HG03342 (cell line): Measurements from ENCODE around the gene NPAT.

Experiments used
- ATAC-seq: cut with Tn5 transposase; IDR thresholded peaks from one replicate; pipeline ENCODE4 v1.9.1; 2021; ENCODE audit warnings: mild to moderate bottlenecking, moderate library complexity; ENCODE audit not compliant: unreplicated experiment

Gene NPAT

GRCh38 chr11:108222574-108223347, at the start of gene NPAT, which contains the start of gene ATM:
TSS of gene NPAT (minus strand) at chr11:108222638. CDS start at chr11:108222536, 102 bp downstream.
TSS of gene ATM (plus strand) at chr11:108223067. CDS start at chr11:108227625, 4,558 bp downstream.
- peak; percentile 76 for ATAC-seq

DNA sequence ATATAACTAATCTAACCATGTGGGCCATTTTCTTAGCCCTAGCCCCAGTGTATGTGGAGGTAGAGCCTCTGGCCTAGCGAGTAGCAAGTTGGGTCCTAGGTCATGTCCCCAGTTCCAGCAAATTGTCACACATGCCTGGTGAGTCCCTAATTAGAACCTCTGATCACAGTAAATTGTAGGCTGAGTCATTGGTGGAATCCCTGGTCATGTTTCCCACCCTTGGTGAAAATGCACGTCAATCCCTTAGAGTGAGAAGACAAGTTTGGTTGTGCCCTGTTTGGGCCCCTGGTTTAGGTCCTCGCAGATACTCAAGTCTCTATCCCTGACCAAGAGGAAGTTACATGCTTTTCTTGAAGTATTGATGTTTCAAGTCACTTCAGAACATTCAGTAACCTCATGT, 47.1 kb upstream of the NPAT start:
- ATAC-seq: no peak

GRCh38 chr11:108253176-108253575, 30.7 kb upstream of the NPAT start:
- ATAC-seq: no peak

DNA sequence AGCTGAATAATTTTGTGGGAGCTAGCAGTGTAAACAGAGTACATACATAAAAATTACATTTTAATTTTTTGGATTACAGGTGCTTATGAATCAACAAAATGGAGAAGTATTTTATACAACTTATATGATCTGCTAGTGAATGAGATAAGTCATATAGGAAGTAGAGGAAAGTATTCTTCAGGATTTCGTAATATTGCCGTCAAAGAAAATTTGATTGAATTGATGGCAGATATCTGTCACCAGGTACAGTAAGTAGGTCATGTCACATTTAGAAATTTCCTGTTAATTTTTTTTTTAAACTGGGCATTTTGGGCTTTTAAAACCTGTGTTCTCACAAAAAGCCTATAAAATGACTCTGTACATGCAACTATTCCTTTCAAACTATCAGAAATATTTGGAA, 24.4 kb upstream of the NPAT start:
- no peak for ATAC-seq

- ATAC-seq: no peak
Measured at GRCh38 chr11:108246308-108246707, 23.9 kb upstream of the NPAT start.

GRCh38 chr11:108242422-108242821, 20.0 kb upstream of the NPAT start:
- no peak for ATAC-seq

GRCh38 chr11:108241330-108242037, 19.0 kb upstream of the NPAT start:
- ATAC-seq: no peak

DNA sequence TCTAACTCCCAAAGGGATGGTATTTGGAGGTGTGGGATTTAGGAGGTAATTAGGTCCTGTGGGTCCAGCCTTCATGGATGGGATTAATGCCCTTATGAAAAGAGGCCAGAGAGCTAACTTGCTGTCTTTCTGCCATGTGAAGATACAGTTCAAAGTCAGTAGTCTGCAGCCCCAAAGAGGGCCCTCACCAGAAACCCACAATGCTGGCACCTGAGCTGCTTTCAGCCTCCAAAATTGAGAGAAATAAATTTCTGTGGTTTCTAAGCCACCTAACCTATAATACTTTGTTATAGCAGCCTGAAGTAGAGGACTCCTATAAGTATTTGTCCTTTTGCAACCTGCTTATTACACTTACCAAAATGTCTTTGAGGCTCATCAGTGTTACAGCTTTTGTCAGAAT, 16.6 kb upstream of the NPAT start:
- no peak for ATAC-seq

GRCh38 chr11:108237058-108237481, 14.6 kb upstream of the NPAT start:
- peak; percentile 53 for ATAC-seq

- no peak for ATAC-seq
Measured at GRCh38 chr11:108235633-108236032, 13.2 kb upstream of the NPAT start.

GRCh38 chr11:108235192-108235591, 12.8 kb upstream of the NPAT start:
- no peak for ATAC-seq

DNA sequence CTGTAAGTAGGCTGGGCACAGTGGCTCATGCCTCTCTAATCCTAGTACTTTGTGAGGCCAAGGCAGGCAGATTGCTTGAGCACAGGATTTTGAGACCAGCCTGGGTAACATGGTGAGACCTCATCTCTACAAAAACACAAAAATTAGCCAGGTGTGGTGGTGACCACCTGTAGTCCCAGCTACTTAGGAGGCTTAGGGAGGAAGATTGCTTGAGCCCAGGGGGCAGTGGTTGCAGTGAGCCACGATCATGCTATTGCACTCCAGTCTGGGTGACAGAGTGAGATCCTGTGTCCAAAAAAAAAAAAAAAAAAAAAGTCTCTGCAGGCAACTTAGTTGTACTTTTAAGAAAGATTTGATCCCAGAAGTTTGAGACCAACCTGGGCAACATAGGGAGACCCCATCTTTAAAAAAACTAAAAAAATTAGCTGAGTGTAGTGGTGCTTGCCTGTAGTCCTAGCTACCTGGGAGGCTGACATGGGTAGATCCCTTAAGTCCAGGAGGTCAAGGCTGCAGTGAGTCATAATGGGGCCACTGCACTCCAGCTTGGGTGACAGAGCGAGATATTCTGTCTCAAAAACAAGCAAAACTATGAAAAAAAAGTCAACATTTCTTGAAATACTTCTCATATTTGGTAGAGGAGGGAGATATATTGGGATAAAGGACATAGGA, 11.0 kb upstream of the NPAT start:
- no peak for ATAC-seq

GRCh38 chr11:108228251-108228650, 5.8 kb upstream of the NPAT start:
- ATAC-seq: no peak

DNA sequence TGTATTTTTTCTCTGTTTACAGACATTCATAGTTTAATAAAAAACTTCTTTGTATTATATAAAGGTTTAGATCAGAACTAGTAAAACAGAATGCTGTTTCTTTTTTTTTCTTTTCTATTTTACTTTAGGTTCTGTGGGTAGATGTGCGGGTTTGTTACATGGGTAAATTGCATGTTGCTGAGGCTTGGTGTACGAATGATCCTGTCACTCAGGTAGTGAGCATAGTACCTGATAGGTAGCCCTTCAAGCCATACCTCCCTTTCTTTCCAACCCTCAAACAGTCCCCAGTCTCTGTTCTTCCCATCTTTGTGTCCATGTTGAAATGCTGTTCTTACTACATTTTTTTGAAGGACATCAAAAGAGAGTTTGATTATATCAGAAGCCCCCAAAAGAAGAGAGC, 3.6 kb upstream of the NPAT start:
- no peak for ATAC-seq

GRCh38 chr11:108224911-108225786, 2.7 kb upstream of the NPAT start:
- ATAC-seq: no peak

DNA sequence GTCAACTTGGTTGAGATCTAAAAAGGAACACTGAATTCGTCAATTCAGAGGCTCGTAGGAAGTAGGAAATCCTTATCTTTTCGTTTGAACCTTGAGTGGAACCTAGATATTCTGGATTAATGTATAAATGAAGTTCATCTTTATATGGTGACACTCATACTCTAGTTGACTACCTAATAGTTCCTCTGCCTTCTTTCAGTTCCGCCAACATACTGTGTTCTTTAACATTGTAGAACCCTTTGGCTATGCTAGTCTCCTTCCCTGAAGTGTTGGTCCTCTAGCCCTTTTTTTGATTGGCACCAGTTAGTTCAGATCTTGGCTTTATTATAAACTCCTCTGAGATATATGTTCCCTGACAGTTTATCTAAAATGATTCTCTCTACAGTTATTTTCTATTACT, 1.9 kb upstream of the NPAT start:
- ATAC-seq: no peak

GRCh38 chr11:108223348-108224149, 1.1 kb upstream of the NPAT start:
- ATAC-seq: peak; percentile 29

- no peak for ATAC-seq
Measured at GRCh38 chr11:108221911-108222573, 396 bp downstream of the NPAT start.

DNA sequence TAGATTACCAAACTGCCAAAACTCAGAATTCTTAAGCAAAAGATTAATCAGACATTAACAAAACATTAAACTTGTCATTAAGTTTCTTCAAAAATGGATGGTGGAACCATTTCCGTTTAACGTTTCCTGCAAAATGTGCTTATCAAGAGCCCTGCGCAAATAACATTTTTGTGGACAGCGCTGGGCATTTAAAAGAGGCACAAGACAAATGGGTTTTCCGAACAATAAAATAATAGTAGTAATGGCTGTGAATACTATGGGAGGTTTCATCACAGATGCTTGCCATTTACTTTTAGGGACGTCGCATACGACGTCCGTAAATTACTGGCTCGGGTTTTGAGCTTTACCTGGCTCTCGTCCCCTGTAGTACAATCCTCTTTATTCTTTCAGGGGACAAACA, 1.1 kb downstream of the NPAT start:
- no peak for ATAC-seq
